ENCODE measurements around the gene ZNF337. TPM values are rescaled to one million over a fixed set of nuclear protein-coding genes. Genes with fewer than 3 reads are reported as not detected.
A peak's percentile ranks its signal among the peaks of the same experiment; 100 is the strongest.
"Not testable (repeated sequence)": the region's sequence is repeated elsewhere in the genome, so short reads cannot be mapped to it uniquely, and the experiment has no call there.

Gene ZNF337
- polyA plus RNA-seq, 1 donor, result 39.1 TPM

DNA sequence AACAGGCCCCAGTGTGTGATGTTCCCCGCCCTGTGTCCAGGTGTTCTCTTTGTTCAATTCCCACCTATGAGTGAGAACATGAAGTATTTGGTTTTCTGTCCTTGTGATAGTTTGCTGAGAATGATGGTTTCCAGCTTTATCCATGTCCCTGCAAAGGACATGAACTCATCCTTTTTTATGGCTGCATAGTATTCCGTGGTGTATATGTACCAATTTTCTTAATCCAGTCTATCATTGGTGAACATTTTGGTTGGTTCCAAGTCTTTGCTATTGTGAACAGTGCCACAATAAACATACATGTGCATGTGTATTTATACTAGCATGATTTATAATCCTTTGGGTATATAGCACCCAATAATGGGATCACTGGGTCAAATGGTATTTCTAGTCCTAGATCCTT lies 66.0 kb downstream of the ZNF337 start:
- not testable (repeated sequence) for DNase-seq

DNA sequence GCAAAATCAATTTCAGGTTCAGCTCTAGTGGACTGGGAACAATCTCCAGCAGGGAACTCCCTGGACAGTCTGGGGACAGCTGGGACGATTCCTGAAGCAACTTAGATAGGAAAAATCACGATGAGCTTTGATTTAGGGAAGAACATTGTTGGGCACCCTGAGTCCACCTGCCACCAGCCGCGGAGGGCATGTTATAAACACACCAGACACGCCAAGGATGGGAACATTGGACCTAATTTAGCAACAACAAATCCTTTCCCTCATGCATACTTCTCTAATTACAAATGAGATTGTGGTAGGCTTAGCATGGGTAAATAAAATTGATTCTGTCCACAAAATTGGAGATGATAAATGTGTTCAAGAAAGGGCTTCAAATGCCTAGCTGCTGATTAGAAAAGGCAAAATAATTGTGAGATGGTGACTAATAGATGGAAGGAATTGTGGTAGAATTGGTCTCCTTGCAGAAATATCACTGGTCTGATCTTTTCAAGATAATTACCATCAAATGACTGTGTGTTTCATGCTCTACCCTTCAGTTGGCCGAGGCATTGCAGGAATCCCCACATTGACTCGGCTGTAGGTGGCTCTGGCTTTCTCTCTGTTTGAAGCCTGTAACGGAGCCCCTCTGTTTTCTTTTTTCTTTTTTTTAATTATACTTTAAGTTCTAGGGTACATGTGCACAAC lies 66.7 kb downstream of the ZNF337 start:
- no peak for DNase-seq

- no peak for DNase-seq
Observed at GRCh38 chr20:25626779-25627178, 69.9 kb downstream of the ZNF337 start.

- peak; percentile 4 for DNase-seq
Observed at GRCh38 chr20:25624500-25624939, 72.1 kb downstream of the ZNF337 start.

Other genes with a start within 250 kb of the ZNF337 start
- gene NINL, start 111.3 kb downstream of the ZNF337 start, polyA plus RNA-seq (ENCODE audit: insufficient read length), result 69.2 TPM
- gene NANP, start 72.8 kb downstream of the ZNF337 start, polyA plus RNA-seq (ENCODE audit: insufficient read length), result 7.7 TPM